Cardiac ventricle fibroblast (primary cell): ENCODE data around the gene ABITRAM. TPM values are rescaled to one million over a fixed set of nuclear protein-coding genes. Genes with fewer than 3 reads are reported as not detected.

Source experiments
- total RNA-seq: library from RNA; depleted of rRNA; stranded (reverse); fragments of >200 nt; gene quantifications from 2 replicates; pipeline ENCODE4 v1.2.3, GENCODE V29; 2015

The ABITRAM gene, protein sequence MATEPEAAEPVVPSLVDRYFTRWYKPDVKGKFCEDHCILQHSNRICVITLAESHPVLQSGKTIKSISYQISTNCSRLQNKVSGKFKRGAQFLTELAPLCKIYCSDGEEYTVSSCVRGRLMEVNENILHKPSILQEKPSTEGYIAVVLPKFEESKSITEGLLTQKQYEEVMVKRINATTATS
- total RNA-seq: 9.7 and 11.7 TPM in 2 replicates

DNA sequence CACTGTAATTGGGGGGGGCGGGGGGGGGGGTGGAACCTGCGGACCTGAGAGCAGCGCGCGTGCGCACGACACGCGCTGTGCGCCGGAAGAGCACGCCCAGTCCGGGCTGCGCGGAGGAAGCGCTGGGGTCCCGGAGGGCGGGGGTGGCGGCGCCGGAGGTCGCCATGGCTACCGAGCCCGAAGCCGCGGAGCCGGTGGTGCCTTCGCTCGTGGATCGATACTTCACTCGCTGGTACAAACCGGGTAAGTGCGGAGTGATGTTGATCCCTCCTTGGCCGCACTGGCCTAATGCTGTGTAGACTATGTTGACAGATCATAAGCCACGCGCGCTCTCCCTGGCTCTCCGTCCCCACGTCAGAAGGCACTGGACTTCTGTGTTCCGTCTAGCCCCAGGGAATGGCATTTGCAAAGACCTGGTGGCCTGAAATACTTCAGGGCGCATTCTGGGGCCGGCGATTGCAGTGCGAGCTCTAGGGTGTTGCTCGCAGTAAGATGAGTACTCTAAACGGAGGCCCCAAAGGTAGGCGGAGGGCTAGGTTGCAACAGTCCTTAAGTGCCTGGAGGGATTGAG is at the start of gene ABITRAM:
Gene ABITRAM (plus strand): TSS at position 78 of the 571 bp plus-strand sequence. CDS start 87 bp downstream, at position 165.

DNA sequence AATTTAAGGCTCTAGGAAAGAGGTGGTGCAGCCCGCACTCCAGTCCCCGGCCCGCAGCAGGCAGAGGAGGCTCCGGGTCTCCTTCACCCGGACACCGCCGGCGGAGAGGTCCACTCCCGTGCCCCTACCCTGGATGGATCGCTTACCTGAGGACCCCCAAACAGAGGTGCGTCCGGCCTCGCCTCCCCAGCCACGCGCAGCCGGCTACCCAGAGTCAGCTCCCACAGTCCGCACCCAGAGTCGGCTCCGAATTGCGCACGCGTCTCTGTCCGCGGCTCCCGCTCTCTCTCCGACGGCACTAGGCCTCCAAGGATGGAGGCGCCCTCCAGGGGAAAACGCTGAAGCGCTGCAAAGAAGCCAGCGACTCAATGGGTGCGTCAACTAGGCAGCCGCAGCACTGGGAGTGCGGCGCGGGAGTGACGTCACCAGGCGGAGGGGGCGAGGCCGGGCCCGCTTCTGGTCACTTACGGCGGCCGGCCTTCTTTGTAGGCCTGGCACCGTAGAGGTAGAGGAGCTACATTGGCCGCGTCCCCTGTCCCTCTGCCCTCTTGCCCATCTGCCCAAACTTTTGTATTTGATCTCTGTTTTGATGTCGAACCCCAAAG is 380 bp upstream of the ABITRAM start, which contains the start of gene ELP1:
Gene ELP1 (minus strand): TSS at position 407 of the 605 bp plus-strand sequence. CDS start 2,978 bp downstream, outside the sequence.

Other genes starting within 250 kb of the ABITRAM start
- gene ACTL7B, start 78.4 kb upstream of the ABITRAM start, total RNA-seq: not detected in 2 replicates
- not detected in 2 replicates for gene ACTL7A, start 72.1 kb upstream of the ABITRAM start, total RNA-seq
- gene ELP1, start 276 bp upstream of the ABITRAM start, total RNA-seq: 13.1 and 14.4 TPM in 2 replicates
- gene CTNNAL1, start 79.1 kb downstream of the ABITRAM start, total RNA-seq: 52.8 and 56.8 TPM in 2 replicates
- 41.5 and 45.2 TPM in 2 replicates for gene TMEM245, start 185.5 kb downstream of the ABITRAM start, total RNA-seq
- 0.10 and 0.25 TPM in 2 replicates for gene FRRS1L, start 232.8 kb downstream of the ABITRAM start, total RNA-seq